GM12874 (cell line): ENCODE results near the gene ISY1.

Experiments
- TF ChIP-seq, protein P1 (sequence below): IDR thresholded peaks from 2 replicates; pipeline ENCODE4 v1.5.1; 2011; ENCODE audit warnings: low read depth, mild to moderate bottlenecking, control low read depth, low read length, moderate library complexity; ENCODE audit not compliant: insufficient read depth

Gene ISY1

DNA sequence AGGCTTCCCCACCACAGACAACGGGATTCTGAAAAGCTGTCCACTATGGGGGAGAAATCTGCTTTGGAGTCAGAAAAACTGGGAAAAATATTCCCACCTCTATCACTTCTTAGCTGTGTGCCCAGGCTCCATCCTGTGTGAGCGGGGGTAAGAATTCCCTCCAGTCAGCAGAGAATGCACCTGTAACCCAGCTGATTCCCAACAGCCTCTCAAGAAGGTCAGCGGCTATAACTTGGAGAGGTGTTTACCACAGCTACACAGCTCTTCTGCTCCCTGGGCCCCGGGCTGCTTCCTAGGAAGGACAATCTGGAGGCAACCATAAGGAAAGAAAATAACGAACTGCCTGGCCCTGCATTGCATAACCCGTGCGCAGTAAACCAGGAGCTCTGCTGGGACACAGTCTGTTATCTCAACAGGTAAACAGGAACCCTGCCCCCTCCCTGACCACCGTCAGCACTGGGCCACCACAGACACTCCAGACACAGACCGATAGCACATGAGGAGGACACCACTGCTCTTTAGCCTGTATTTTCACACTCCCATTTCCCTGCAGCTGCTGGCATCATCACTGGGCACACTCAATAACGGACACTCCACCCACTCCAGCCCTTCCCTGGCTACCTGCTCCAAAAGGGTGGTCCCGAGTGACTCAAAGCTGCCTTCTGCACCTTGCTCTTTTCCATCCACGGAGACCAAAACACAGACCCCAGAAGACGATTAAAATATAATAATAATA, 41.3 kb downstream of the ISY1 start:
- TF ChIP-seq, protein P1, sequence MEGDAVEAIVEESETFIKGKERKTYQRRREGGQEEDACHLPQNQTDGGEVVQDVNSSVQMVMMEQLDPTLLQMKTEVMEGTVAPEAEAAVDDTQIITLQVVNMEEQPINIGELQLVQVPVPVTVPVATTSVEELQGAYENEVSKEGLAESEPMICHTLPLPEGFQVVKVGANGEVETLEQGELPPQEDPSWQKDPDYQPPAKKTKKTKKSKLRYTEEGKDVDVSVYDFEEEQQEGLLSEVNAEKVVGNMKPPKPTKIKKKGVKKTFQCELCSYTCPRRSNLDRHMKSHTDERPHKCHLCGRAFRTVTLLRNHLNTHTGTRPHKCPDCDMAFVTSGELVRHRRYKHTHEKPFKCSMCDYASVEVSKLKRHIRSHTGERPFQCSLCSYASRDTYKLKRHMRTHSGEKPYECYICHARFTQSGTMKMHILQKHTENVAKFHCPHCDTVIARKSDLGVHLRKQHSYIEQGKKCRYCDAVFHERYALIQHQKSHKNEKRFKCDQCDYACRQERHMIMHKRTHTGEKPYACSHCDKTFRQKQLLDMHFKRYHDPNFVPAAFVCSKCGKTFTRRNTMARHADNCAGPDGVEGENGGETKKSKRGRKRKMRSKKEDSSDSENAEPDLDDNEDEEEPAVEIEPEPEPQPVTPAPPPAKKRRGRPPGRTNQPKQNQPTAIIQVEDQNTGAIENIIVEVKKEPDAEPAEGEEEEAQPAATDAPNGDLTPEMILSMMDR: no peak

DNA sequence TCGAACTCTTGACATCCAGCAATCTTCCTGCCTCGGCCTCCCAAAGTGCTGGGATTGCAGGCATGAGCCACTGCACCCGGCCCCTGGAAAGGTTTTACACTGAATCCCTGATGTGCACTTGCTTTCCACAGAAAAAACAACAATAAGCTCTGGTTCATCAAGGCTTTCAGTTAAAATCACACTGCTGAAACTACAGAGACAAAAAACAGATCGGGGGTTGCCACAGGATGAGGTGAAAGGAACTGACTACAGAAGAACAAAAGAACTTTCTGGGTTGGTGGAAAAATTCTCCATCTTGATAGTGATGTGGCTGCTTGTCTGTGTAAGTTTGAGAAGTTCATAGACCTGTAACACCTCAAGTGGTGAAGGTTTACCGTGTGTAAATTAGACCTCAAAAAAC, 42.1 kb downstream of the ISY1 start:
- TF ChIP-seq, protein P1: no peak

DNA sequence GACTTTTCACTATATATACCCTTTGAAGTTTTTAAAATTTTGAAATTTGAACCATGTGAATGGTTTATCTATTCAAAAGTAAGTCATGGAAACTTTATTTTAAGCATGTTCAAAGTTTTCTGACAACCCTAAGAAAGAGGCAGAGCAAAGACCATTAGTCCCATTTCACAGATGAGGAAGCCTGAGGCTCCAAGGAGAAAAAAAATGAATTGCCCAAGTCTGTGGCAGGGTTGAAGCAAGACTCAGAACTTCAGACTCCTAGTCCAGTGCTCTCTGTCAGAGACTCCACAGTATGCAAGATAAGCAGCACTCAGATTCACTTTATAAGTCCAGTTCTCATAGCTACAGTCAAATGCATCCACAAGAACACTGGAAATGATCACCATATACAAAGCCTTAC, 43.7 kb downstream of the ISY1 start:
- TF ChIP-seq, protein P1: no peak

DNA sequence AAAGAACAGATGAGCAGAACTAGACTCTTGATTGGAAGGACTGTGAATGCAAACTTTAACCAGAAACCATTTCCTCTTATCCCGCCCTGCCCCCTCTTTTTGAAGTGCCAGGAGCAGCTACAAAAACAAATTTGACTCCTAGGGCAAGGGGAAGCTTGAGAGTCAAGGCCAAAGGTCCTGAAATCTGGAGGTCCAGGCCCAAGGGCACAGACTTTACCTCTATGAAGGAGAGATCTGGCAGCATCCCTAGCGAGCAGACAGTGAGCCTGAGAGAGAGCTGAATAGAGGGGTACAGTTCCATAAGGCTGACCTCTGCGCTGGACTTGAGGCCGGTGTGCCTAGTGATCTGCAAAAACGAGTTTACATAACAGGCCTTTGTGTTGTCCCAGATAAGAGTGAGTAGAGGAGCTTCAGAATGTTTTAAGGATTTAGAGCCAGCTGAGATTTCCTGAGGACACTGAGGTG, 44.3 kb downstream of the ISY1 start:
- TF ChIP-seq, protein P1: no peak

DNA sequence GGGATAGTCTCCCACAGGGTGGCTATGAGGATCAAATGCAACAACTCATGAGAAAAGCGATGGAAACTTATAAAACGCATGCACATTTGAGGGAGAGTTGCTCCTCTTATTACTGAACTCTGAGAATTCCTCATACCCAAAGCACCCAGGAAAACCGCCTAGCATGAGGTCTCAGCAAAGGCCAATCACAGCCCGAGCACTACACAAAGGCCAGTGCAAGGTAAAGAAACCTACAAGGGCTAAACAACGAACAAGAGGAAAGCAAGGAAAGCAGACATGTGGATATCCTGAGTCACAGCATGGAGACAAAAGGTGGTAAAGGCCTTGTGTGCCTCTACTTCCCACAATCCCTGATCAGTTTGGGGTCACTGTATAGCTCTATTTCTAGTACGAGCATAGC, 46.4 kb downstream of the ISY1 start:
- TF ChIP-seq, protein P1: no peak

DNA sequence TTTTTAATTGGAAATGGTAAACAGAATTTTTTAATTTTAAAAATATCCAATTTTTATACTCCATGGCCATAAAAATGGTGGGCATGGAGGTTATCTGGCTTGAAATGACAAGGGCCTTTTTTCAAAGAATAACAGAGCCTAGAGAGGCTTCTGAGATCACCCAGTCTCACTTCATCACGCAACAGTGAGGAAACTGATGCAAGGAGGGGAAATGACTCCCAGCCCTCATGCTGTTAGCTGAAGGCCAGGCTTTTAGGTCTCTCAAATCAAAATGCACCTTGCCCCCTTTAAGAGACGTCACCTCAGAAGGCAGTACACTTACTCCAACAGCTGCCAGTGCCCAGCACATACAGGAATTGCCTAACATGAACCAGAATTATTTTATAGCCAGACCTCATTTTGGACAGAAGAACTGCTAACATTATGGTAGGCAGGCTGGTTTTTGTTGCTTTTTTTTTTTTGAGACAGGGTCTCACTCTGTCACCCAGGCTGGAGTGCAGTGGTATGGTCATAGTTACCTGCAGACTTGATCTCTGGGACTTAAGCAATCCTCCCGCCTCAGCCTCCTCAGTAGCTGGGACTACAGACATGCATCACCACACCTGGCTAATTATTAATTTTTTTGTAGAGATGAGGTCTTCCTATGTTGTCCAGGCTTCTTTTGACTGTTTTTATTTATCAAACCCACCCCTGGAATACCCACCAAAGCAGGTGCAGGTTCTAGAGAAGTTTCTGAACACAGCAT, 48.4 kb downstream of the ISY1 start:
- TF ChIP-seq, protein P1: no peak

DNA sequence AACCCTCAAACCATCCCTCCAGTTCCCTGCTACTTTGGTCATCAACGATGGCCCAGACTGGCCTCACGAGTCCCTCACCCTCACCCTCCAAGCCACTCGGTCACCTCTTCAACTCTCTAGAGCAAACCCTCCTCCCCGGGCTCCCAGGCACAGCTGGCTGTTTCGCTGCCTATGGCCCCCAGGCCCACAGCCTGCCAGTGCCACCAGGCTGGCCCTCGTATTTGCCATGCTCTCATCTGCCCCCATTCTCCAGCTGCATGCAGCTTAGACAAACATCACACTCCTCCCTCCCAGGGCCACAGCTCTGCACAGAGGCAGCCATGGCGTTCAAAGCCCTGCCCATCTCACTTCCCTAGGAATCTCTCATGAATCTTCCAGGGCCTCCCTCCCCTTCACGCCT, 53.1 kb downstream of the ISY1 start:
- TF ChIP-seq, protein P1: no peak
